ENCODE results near the gene ZDHHC7.

Gene ZDHHC7

GRCh38 chr16:85041219-85042166, 30.2 kb upstream of the ZDHHC7 start:
- Histone ChIP-seq H3K4me1 (no peaks in the 10 kb centered on the region), H3K9me3 (no peaks in the 10 kb centered on the region), H3K4me3 (no peak overlapping the region), H3K27me3 (no peaks in the 10 kb centered on the region), H3K36me3 (peaks cover 0 to 6% (median 0%) of the 10 kb centered on the region in 3 donors), H3K27ac (no peak overlapping the region)
- no peak for DNase-seq
- intact Hi-C loops (cut with DNase I; ENCODE audit: low total_unique reads), result no loop called here
- no peak for TF ChIP-seq CTCF (IDR thresholded peaks at IDR 0.05)

GRCh38 chr16:85040685-85041084, 29.4 kb upstream of the ZDHHC7 start:
- intact Hi-C loops (cut with DNase I; ENCODE audit: low total_unique reads), result no loop called here
- Histone ChIP-seq H3K4me1 (no peaks in the 10 kb centered on the region), H3K9me3 (no peaks in the 10 kb centered on the region), H3K27ac (no peak overlapping the region), H3K36me3 (peaks cover 0 to 2% (median 0%) of the 10 kb centered on the region in 3 donors), H3K27me3 (no peaks in the 10 kb centered on the region), H3K4me3 (no peak overlapping the region)
- no peak for TF ChIP-seq CTCF (IDR thresholded peaks at IDR 0.05)
- no peak for DNase-seq

GRCh38 chr16:85037721-85038120, 26.4 kb upstream of the ZDHHC7 start:
- DNase-seq, result no peak

GRCh38 chr16:85037050-85037410, 25.7 kb upstream of the ZDHHC7 start:
- no peaks in the 10 kb centered on the region for H3K9me3 ChIP-seq
- intact Hi-C loops (cut with DNase I; ENCODE audit: low total_unique reads), result no loop called here
- H3K27ac ChIP-seq, result no peak overlapping the region
- DNase-seq, result no peak
- H3K27me3 ChIP-seq, result no peaks in the 10 kb centered on the region
- H3K36me3 ChIP-seq, result peaks cover 0 to 4% (median 0%) of the 10 kb centered on the region in 3 donors
- H3K4me1 ChIP-seq, result no peaks in the 10 kb centered on the region
- no peak for TF ChIP-seq CTCF (IDR thresholded peaks at IDR 0.05)
- no peak overlapping the region for H3K4me3 ChIP-seq

More at GRCh38 chr16:85037721-85038120, 26.4 kb upstream of the ZDHHC7 start:
- Histone ChIP-seq H3K27me3 (no peaks in the 10 kb centered on the region), H3K27ac (no peak overlapping the region), H3K4me3 (no peak overlapping the region), H3K4me1 (no peaks in the 10 kb centered on the region), H3K9me3 (no peaks in the 10 kb centered on the region), H3K36me3 (peaks cover 0 to 4% (median 0%) of the 10 kb centered on the region in 3 donors)
- no peak for TF ChIP-seq CTCF (IDR thresholded peaks at IDR 0.05)
- intact Hi-C loops (cut with DNase I; ENCODE audit: low total_unique reads), result no loop called here

- TF ChIP-seq CTCF (IDR thresholded peaks at IDR 0.05), result no peak
- H3K4me1 ChIP-seq, result no peaks in the 10 kb centered on the region
- peaks cover 0 to 4% (median 0%) of the 10 kb centered on the region in 3 donors for H3K36me3 ChIP-seq
- DNase-seq, result no peak
- no peaks in the 10 kb centered on the region for H3K27me3 ChIP-seq
- intact Hi-C loops (cut with DNase I; ENCODE audit: low total_unique reads), result no loop called here
- H3K4me3 ChIP-seq, result no peak overlapping the region
- no peak overlapping the region for H3K27ac ChIP-seq
- H3K9me3 ChIP-seq, result no peaks in the 10 kb centered on the region
Observed at GRCh38 chr16:85036236-85037049, 25.1 kb upstream of the ZDHHC7 start.

Measured in tibial artery (tissue), 4 donors.